Central memory CD8-positive, alpha-beta T cell (primary cell): ENCODE measurements around the gene RAB4B.
A peak's percentile ranks its signal among the peaks of the same experiment; 100 is the strongest.

Source experiments
- ATAC-seq: fragments of 150-1000 bp; cut with Tn5 transposase; replicated peaks from 2 replicates; pipeline ENCODE4 v1.10.0; 2022; ENCODE audit warnings: mild to moderate bottlenecking, moderate FRiP score, moderate number of reproducible peaks; ENCODE audit not compliant: poor library complexity, severe bottlenecking; ENCODE audit errors: extremely low read depth
- DNase-seq, 2 donors: peaks; one replicate each; pipeline ENCODE4 v3.0.0; 2021; ENCODE audit warnings: low spot score in 2 of 2
- H3K27ac Mint-ChIP-seq: one replicate; pipeline ENCODE4 v1.8.0; 2022; ENCODE audit warnings: low read depth, mild to moderate bottlenecking, moderate library complexity, mixed read lengths
- H3K27me3 Mint-ChIP-seq: one replicate; pipeline ENCODE4 v1.8.0; 2022; ENCODE audit warnings: mixed read lengths
- H3K36me3 Mint-ChIP-seq: one replicate; pipeline ENCODE4 v1.8.0; 2022; ENCODE audit warnings: mild to moderate bottlenecking, moderate library complexity, mixed read lengths; ENCODE audit not compliant: insufficient read depth
- H3K4me1 Mint-ChIP-seq: one replicate; pipeline ENCODE4 v1.8.0; 2022; ENCODE audit warnings: mixed read lengths
- H3K4me3 Mint-ChIP-seq: one replicate; pipeline ENCODE4 v1.8.0; 2022; ENCODE audit warnings: mild to moderate bottlenecking, moderate library complexity, mixed read lengths
- H3K9me3 Mint-ChIP-seq: one replicate; pipeline ENCODE4 v1.8.0; 2022; ENCODE audit warnings: mixed read lengths

The RAB4B gene

DNA sequence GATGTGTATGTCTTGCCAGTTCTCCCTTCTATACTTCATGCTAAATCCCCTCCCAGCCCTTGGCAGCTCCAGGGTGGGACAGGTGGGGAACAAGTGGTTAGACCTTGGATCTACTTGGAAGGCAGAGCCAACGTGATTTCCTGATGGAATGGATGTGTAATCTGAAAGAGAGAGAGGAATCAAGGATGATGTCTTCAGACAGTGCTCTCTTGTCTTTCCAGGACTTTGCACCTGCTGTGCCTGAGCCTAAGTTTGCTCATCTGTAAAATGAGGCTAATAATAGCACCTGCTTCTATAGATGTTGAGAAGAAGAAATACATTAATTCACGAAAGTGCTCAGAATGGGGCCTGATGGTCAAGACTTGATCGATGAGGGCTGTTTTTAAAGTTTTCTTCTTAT lies 13.9 kb downstream of the RAB4B start:
- Mint-ChIP-seq H3K9me3 (no peaks in the 10 kb centered on the region), H3K27ac (peak overlapping the region; percentile 46)

DNA sequence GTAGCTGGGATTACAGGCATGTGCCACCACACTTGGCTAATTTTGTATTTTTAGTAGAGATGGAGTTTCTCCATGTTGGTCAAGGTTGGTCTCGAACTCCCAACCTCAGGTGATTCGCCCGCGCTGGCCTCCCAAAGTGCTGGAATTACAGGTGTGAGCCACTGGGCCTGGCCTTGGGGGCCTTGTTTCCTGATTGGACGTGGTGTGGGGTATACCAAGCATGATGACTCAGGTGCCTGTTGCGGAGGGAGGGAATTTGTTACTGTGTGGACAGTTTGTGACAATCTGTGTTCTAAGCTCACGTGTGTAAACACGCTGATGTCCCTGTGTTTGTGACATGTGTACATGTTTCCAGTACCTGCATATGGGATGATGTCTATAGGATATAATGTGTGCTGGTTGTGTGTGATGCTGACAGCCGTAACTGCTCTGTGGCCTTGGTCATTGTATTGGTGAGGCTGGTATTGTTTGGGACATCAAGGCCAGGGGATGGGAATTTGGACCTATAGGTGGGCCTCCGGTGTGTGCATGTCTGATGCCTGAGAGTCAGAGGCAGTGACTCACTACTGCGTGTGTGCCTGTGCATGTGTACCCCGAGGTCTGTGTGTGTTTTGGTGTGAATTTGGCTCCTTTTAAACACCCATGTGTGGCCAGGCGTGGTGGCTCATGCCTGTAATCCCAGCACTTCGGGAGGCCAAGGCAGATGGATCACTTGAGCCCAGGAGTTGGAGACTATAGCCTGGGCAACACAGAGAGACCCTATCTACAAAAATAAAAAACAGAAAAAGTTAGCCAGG lies 19.3 kb downstream of the RAB4B start:
- peak overlapping the region; percentile 99 for H3K27ac Mint-ChIP-seq
- peaks cover 40% of the 10 kb centered on the region for H3K36me3 Mint-ChIP-seq
- H3K27me3 Mint-ChIP-seq, result no peaks in the 10 kb centered on the region
- H3K9me3 Mint-ChIP-seq, result no peaks in the 10 kb centered on the region
- DNase-seq (no peak), ATAC-seq (no peak)
- H3K4me1 Mint-ChIP-seq, result peaks cover 38% of the 10 kb centered on the region
- H3K4me3 Mint-ChIP-seq, result peak overlapping the region; percentile 98

More for the DNA sequence above, 13.9 kb downstream of the RAB4B start:
- ATAC-seq (no peak), DNase-seq (no peak)
- no peak overlapping the region for H3K4me3 Mint-ChIP-seq
- peaks cover 38% of the 10 kb centered on the region for H3K36me3 Mint-ChIP-seq
- H3K4me1 Mint-ChIP-seq, result peaks cover 23% of the 10 kb centered on the region
- H3K27me3 Mint-ChIP-seq, result no peaks in the 10 kb centered on the region

DNA sequence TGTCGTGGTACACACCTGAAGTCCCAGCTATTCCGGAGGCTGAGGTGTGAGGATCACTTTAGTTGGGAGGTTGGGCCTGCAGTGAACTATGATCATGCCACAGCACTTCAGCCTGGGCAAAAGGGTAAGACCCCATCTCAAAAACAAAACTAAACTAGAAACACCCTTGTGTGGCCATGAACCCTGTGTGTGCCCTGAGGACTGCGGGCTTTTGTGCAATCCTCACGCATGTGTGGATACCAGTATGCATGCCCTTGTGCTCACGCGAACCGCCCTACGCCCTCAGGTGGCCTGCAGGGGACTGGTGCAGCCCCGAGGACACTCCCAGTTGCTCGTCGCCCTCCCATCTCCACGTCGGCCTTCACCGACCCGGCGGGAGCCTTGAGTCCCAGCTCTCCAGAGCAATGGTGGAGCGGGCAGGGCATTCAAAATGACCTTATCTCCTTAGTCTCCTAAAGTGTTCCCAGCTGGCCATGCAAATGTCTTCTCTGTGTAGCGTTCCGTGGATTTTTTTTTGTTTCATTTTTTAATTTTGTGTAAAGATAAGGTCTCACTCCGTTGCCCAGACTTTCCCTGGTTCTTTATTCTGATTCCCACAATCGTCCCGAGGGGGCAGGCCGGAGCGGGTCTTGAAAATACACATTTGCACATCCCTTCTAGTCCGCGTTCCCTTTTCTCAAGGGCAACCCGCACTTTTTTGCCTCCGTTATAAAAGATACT lies 20.1 kb downstream of the RAB4B start:
- H3K36me3 Mint-ChIP-seq, result peaks cover 45% of the 10 kb centered on the region
- DNase-seq (peak; percentile 56 to 62), ATAC-seq (peak; percentile 55)
- no peaks in the 10 kb centered on the region for H3K9me3 Mint-ChIP-seq
- peak overlapping the region; percentile 99 for H3K27ac Mint-ChIP-seq
- H3K27me3 Mint-ChIP-seq, result no peaks in the 10 kb centered on the region
- peak overlapping the region; percentile 98 for H3K4me3 Mint-ChIP-seq
- peaks cover 42% of the 10 kb centered on the region for H3K4me1 Mint-ChIP-seq

DNA sequence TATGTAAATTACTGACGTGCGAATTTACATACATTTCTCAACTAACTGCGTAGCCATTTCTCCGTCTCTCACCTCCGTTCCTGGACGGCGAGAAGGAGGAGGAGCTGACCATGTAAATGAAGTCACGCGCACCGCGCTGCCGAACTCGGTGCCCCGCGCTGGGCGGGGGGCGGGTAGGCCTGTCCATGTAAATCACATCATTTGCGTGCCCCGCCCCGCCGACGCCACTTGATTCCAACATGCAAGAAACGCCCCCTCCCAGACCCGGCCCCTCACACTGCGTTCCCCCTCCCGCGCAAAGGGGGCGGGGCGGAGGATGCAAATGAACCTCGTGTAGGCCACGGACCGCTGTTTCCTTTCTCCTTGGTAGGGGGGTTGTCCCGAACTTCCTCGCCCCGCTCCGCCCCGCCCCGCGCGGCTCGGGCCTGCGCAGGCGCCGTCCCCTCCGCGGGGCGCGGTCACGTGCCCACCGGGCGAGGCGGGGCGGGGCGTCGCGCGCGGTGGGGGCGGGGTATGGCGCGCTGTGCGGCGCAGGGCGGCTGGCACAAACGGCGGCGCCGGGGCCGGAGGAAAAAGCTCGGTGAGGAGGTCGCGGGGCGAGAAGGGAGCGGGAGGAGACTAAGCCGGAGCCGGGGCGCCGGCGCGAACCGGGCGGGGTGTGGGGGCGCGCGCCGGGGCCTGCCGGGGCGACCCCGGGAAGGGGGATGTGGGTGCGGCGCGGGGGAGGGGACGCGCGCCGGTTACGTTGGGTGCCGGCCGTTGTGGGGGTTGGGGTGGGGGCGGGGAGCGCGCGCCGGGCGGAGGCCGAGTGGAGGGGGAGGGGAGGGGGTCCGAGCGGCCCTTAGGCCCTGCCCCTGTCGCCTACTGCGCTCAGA lies 20.9 kb downstream of the RAB4B start, which contains the start of gene EGLN2:
TSS of gene EGLN2 (plus strand) at position 509 of the 875 bp plus-strand sequence. CDS start 1,382 bp downstream, outside the sequence.
- DNase-seq (peak; percentile 99 to 100), ATAC-seq (peak; percentile 85)
- H3K27ac Mint-ChIP-seq, result peak within 1 kb of the TSS; percentile 99
- peak within 1 kb of the TSS; percentile 98 for H3K4me3 Mint-ChIP-seq
- no peaks in the 10 kb centered on the region for H3K27me3 Mint-ChIP-seq
- peaks cover 49% of the 10 kb centered on the region for H3K36me3 Mint-ChIP-seq
- H3K4me1 Mint-ChIP-seq, result peaks cover 50% of the 10 kb centered on the region
- no peaks in the 10 kb centered on the region for H3K9me3 Mint-ChIP-seq

DNA sequence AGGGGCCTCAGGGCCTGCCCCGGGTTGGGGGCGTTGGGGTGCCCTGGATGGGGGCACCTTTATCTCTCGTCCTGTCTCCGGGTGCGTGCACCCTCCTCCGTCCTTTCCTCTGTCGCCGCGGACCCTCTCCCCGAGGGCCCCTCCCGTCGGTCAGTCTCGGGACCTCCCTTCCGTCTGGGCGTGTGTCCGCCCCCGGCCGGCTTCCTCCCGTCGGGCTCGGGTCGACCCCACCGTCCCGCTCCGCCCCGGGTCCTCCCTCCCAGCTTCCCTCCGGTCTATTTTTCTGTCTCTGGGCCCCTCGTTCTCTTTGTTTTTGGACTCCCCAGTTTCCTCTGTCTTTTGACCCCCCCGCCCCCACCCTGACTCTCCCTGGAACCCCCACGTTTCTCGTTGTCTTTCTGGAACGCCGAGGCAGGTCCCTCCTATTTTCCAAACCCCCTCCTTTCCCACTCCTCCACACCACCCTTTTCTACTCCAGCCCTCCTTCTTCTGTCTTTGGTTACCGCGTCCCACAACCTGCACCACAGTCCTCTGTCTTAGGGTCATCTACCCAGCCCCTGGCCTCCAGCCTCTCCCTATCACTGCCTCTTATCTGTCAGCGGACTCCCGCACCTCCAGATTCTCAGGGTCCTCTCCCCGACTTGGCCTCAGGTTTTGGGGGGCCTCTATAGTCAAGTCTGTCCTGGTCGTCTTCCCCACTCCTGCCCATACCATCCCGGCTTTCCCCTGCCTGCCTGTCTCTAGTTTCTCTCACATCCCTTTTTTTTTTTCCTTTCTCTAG lies 21.7 kb downstream of the RAB4B start:
- H3K4me1 Mint-ChIP-seq, result peaks cover 58% of the 10 kb centered on the region
- H3K36me3 Mint-ChIP-seq, result peaks cover 56% of the 10 kb centered on the region
- peak overlapping the region; percentile 99 for H3K27ac Mint-ChIP-seq
- no peaks in the 10 kb centered on the region for H3K9me3 Mint-ChIP-seq
- peak overlapping the region; percentile 98 for H3K4me3 Mint-ChIP-seq
- DNase-seq (no peak), ATAC-seq (no peak)
- no peaks in the 10 kb centered on the region for H3K27me3 Mint-ChIP-seq

DNA sequence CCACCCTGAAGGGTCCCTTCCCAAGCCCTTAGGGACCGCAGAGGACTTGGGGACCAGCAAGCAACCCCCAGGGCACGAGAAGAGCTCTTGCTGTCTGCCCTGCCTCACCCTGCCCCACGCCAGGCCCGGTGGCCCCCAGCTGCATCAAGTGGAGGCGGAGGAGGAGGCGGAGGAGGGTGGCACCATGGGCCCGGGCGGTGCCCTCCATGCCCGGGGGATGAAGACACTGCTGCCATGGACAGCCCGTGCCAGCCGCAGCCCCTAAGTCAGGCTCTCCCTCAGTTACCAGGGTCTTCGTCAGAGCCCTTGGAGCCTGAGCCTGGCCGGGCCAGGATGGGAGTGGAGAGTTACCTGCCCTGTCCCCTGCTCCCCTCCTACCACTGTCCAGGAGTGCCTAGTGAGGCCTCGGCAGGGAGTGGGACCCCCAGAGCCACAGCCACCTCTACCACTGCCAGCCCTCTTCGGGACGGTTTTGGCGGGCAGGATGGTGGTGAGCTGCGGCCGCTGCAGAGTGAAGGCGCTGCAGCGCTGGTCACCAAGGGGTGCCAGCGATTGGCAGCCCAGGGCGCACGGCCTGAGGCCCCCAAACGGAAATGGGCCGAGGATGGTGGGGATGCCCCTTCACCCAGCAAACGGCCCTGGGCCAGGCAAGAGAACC lies 22.4 kb downstream of the RAB4B start:
- Mint-ChIP-seq H3K9me3 (no peaks in the 10 kb centered on the region), H3K4me1 (peaks cover 65% of the 10 kb centered on the region), H3K4me3 (peak overlapping the region; percentile 98), H3K27me3 (no peaks in the 10 kb centered on the region), H3K36me3 (peaks cover 63% of the 10 kb centered on the region), H3K27ac (peak overlapping the region; percentile 97)
- DNase-seq, result no peak
- no peak for ATAC-seq

DNA sequence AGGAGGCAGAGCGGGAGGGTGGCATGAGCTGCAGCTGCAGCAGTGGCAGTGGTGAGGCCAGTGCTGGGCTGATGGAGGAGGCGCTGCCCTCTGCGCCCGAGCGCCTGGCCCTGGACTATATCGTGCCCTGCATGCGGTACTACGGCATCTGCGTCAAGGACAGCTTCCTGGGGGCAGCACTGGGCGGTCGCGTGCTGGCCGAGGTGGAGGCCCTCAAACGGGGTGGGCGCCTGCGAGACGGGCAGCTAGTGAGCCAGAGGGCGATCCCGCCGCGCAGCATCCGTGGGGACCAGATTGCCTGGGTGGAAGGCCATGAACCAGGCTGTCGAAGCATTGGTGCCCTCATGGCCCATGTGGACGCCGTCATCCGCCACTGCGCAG lies 22.9 kb downstream of the RAB4B start:
- peaks cover 71% of the 10 kb centered on the region for H3K4me1 Mint-ChIP-seq
- no peaks in the 10 kb centered on the region for H3K27me3 Mint-ChIP-seq
- H3K9me3 Mint-ChIP-seq, result no peaks in the 10 kb centered on the region
- H3K27ac Mint-ChIP-seq, result peak overlapping the region; percentile 97
- DNase-seq, result no peak
- peaks cover 64% of the 10 kb centered on the region for H3K36me3 Mint-ChIP-seq
- no peak for ATAC-seq
- peak overlapping the region; percentile 98 for H3K4me3 Mint-ChIP-seq

DNA sequence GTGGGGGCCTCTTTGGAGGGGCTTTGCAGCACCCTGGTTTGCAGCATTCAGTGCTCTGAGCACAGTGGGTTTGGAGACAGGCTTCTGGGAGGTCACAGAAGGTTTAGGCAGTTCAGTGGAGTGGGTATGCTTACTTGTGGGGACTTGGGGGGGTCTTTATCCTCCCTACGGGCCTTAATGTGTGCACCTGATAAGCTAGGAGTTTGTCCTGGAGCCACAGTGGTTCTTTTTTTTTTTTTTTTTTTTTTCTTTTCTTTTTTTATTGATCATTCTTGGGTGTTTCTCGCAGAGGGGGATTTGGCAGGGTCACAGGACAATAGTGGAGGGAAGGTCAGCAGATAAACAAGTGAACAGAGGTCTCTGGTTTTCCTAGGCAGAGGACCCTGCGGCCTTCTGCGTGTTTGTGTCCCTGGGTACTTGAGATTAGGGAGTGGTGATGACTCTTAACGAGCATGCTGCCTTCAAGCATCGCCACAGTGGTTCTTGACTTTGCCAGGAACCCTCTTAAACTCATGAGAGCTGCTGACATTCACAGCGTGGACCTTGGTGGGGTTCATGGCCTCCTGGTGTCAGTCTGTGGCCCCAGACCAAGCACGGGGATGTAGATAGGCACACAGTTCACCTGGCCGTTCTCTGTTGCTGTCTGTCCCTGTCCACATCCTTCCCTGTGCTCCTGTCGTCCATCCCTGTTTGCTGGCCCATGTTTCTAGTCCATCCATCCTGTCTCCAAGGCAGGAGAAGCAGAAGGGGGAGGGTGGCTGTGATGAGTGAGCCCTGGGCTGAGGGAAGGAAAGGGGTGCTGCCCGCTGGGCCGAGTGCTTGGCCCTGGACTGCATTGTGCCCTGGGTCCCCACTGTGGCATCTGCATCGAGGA lies 23.6 kb downstream of the RAB4B start:
- Mint-ChIP-seq H3K4me3 (peak overlapping the region; percentile 98), H3K27me3 (no peaks in the 10 kb centered on the region), H3K36me3 (peaks cover 65% of the 10 kb centered on the region), H3K9me3 (no peaks in the 10 kb centered on the region), H3K27ac (peak overlapping the region; percentile 97), H3K4me1 (peaks cover 77% of the 10 kb centered on the region)
- DNase-seq (no peak), ATAC-seq (no peak)

DNA sequence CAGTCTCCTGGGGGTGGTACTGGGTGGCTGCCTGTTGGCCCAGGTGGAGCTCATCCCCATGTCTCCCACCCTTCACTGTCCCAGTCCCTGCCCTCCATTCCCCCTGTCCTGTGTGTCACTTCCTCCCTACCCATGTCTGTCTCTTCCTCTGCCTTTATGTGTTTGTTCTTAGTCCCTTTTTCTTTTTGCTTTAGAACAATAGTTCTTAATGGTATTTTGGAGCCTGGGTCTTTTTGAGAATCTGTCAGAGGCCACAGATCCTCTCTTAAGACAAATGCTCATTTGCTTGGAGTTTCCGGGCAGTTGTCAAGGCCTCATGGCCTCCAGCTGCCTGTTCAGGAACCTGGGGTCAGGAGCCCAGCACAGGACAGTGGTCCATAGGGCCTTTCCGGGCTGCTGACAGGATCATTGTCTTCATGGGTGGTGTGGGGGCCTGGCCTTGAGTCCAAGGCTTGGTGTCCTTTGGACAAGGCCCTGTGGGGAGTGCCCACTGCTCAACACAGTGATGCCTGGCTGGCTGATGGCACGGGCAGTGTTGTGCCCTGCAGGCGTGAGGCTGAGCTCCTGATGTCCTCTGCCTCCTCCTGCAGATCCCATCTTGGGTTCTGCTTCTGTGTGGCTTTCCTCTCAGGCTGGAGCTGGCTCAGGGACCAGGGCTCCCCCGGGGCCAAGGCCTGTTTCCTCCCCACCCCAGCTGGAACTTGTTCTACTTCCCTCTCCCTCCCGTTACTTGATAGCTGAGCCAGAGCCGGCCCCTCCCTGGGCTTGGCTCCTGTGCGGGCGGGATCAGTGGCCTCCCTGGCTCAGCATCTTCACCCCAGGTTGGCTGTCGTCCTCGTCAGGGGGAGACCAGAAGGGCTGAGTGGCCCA lies 24.5 kb downstream of the RAB4B start:
- peak overlapping the region; percentile 97 for H3K27ac Mint-ChIP-seq
- peak overlapping the region; percentile 98 for H3K4me3 Mint-ChIP-seq
- H3K27me3 Mint-ChIP-seq, result no peaks in the 10 kb centered on the region
- ATAC-seq (no peak), DNase-seq (no peak)
- peaks cover 71% of the 10 kb centered on the region for H3K36me3 Mint-ChIP-seq
- H3K9me3 Mint-ChIP-seq, result no peaks in the 10 kb centered on the region
- peaks cover 86% of the 10 kb centered on the region for H3K4me1 Mint-ChIP-seq

DNA sequence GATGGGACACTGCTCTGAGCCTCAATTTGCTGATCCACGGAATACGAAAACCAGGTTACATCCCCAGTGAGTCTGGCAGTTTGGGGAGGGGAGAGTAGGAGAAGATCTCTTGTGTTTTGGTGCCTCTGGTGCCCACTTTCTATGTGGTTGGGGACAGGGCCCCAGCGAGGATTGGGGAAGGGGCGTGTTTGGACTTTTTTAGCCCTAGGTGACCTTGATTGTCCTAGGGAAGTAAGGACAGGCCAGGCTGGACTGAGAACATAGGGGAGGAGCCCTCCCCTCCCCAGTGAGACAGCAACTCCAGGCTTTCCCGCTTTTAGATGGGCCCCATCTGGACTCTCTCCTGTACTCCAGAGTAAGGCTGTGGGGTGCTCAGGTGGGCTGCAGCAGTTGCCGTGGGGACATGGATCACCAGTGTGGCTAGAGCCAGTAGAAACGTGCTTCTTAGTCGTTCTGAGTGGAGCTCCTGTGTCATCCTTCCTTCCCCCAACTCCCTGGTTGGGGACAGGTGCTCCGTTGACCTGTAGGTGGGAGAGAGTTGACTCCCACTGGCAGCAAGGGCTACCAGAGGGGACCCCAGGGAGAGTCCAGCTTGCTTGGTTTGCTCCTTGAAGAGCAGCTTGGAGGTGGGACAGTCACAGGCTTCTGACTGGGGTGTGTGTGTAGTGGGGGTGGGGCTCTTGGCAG lies 25.3 kb downstream of the RAB4B start:
- peak overlapping the region; percentile 98 for H3K4me3 Mint-ChIP-seq
- peaks cover 71% of the 10 kb centered on the region for H3K36me3 Mint-ChIP-seq
- DNase-seq, result no peak
- H3K9me3 Mint-ChIP-seq, result no peaks in the 10 kb centered on the region
- no peak for ATAC-seq
- peaks cover 89% of the 10 kb centered on the region for H3K4me1 Mint-ChIP-seq
- H3K27me3 Mint-ChIP-seq, result no peaks in the 10 kb centered on the region
- H3K27ac Mint-ChIP-seq, result peak overlapping the region; percentile 97
